GM19468 (cell line): ENCODE data around the gene FUNDC2.
"Not testable (repeated sequence)": the region's sequence is repeated elsewhere in the genome, so short reads cannot be mapped to it uniquely, and the experiment has no call there.

Experiments
- ATAC-seq: cut with Tn5 transposase; IDR thresholded peaks from one replicate; pipeline ENCODE4 v1.9.1; 2021; ENCODE audit warnings: mild to moderate bottlenecking, moderate library complexity, moderate number of reproducible peaks; ENCODE audit not compliant: unreplicated experiment; ENCODE audit errors: extremely low read depth

The FUNDC2 gene, protein sequence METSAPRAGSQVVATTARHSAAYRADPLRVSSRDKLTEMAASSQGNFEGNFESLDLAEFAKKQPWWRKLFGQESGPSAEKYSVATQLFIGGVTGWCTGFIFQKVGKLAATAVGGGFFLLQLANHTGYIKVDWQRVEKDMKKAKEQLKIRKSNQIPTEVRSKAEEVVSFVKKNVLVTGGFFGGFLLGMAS

GRCh38 chrX:155026727-155027508, at the start of gene FUNDC2:
TSS of gene FUNDC2 (plus strand) at chrX:155026844. CDS start at chrX:155026939, 95 bp downstream.
- ATAC-seq, result peak; percentile 88

DNA sequence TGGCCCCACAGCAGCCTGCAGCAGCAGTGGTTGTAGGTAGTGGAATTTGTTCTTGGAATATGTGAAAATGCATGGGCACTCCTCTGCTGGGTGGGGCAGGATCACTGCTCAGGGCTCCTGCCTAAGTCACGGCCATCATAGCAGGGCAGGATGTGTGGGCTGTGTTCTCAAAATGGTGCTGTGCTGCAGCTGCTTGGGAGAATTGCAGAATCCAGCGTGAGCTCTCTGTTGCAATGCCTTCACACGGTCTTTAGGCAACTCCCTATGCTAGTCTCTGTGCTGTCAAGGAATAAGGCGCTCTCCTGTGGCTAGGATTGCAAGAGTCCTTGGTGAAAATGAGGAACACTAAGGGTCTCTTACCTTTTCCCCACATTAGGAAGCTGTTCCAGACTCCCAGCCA, 47.0 kb upstream of the FUNDC2 start:
- no peak for ATAC-seq

- peak; percentile 60 for ATAC-seq
These were observed 46.1 kb upstream of the FUNDC2 start for GRCh38 chrX:154980330-154981115.

- no peak for ATAC-seq
These were observed 45.6 kb upstream of the FUNDC2 start for GRCh38 chrX:154981116-154981411.

DNA sequence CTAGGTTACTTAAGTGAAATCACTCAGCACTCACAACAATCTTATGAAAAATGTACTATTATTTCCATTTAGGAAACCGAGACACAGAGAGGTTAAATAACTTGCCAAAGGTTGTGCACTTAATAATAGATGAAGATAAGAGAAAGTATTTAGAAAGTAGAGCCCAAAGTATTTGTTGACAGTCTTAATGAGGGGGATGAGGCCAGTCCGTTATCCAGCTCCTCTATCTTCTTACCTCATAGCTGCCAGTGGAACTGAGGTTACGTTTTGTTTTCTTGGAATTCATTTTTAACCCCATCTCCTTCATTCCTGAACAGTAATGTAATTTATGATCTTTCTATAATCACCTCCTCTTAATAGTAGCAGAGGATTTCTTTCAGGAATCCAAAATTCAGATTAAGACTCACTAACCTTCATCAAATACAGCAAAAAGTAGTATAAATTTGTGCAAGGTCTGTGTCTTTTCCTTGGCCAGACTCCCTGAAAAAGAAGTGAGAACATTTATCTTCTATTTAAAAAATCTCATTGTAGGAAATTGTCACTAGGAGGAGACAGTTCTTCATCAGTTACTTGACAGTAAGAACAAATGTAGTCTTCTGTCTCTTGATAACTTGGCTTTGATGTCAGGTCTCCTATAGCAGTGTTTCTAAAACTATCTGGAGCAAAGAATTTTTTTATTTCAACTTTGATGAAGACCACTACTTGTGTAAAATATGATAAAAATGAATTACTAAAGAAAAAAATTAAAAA, 39.6 kb upstream of the FUNDC2 start:
- ATAC-seq, result no peak

GRCh38 chrX:154987940-154988339, 38.7 kb upstream of the FUNDC2 start:
- ATAC-seq, result no peak

- ATAC-seq, result no peak
These were observed 37.9 kb upstream of the FUNDC2 start for GRCh38 chrX:154988719-154989118.

- ATAC-seq, result no peak
These were observed 36.1 kb upstream of the FUNDC2 start for GRCh38 chrX:154990496-154990895.

DNA sequence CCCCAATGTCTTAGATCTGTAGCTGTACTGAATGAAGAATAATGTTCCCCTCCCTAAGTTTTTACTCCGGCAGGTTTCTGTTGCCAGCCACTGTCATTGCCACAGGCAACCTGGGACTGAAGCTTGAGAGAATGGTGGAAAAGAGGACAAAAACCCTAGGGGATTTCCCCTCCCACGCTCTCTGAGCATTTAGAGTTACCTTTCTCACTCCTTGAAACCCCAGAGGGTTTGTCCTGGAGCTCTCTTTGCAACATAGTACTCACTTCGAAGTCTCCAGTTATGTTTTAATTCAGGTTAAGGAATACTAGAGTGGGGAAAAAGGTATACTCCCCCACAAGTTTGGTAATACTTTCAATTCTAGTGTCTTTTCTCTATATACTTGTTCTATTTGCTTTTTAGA, 35.6 kb upstream of the FUNDC2 start:
- no peak for ATAC-seq

GRCh38 chrX:154991476-154991875, 35.2 kb upstream of the FUNDC2 start:
- no peak for ATAC-seq

DNA sequence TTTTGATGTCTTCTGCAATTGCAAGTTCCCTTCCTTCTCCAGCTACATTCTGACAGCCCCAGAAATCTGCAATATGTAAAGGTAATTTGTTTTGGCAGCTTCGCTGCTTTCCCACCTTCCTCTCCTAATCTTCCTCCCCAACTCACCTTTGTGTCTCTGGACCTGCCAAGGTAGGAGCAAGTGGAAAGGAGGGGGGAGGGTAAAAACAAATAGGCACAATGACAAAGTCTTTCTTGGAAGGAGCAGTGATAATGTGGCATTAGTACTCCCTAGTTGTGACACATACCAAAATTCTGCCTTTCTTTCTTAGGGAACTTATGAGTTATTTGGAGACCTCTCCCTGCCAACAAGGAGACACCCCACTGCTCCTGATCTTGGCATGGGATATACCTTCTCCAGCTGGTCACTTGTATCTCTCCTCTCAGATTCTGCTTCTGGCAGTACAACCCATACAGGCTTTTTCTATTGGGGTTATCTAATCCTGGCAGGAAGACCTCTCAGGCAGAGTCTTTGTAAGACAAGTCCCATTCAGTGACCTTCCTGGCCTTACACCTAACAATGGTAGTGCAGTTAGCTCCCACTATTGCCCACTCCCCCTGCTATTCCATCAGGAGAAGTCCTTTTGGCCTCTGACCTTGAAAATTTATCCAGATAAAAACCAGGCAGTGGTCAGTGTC, 28.3 kb upstream of the FUNDC2 start:
- ATAC-seq, result no peak

- no peak for ATAC-seq
These were observed 25.8 kb upstream of the FUNDC2 start for GRCh38 chrX:155000841-155001240.

DNA sequence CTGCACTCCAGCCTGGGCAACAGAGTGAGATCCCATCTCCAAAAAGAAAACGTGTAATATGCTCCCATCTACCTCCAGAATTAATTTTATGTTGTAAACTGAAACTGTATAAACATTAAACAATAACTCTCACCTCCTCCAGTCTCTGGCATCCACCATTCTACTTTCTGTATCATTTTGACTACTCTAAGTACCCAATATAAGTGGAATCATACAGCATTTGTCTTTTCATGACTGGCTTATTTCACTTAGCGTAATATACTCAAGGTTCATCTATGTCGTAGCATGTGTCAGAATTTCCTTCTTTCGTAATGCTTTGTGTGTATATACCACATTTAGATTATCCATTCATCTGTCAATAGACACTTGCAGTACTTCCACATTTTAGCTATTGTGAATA, 24.8 kb upstream of the FUNDC2 start:
- no peak for ATAC-seq

GRCh38 chrX:155005190-155005589, 21.5 kb upstream of the FUNDC2 start:
- ATAC-seq, result no peak

DNA sequence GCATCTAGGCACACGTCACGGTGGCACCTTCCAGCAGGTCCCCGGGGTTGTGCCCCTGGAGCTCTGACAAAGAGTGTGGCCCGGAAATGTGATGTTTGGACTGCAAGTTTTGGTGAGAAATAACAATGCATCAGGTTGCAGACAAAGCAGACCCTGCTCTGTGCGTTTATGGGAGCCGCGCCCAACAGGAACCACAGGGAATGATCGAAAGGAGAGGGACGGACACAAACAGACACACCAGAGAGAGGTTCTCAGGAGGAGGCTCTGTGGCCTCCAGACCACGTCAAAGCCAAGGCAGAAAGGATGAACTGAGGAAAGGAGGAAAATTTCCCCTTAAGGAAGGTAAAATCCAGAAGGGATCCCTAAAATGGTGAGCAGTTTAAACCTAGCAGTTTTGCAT, 20.3 kb upstream of the FUNDC2 start:
- not testable (repeated sequence) for ATAC-seq

- not testable (repeated sequence) for ATAC-seq
These were observed 19.6 kb upstream of the FUNDC2 start for GRCh38 chrX:155006913-155007671.

DNA sequence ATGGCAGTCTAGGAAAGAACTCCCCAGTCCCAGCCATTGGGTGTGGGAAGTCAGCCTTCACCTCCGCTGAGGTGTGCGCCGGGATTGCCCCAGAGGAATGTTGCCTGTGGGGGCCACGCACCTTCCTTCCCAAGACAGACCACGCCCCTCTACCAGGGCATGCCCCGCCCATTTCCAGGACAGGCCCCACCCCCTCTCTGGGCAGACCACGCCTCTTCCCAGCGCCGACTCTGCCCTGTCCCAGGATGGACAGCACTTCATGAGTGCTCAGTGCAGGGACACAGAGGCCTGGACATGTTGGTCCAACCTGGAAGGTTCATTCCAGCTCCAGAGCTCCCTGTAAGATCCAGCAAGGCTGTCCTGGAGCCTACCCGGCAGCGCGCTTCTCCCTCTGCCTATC, 18.1 kb upstream of the FUNDC2 start:
- ATAC-seq, result not testable (repeated sequence)

DNA sequence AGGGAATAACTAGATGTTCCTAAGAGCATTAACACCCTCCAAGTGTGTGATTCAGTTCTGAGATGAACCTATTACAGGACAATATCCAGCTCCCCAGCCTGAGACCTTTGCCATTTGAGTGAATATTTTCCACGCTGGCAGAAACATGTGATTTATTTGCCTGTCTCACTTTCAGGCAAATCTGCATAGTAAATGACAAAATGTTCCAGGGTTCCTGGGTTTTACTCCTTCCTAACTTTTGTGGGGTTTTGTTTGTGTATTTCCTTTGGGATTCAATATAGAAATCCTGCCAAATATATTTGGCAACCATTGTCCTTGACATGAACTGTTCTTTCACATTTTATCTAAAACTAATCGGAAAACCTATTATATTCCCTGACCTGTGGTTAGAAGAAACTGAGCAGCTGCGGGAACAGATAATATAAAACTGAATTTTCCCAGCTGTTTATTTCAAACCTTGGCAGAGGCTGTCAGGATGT, 16.6 kb upstream of the FUNDC2 start:
- ATAC-seq, result no peak

DNA sequence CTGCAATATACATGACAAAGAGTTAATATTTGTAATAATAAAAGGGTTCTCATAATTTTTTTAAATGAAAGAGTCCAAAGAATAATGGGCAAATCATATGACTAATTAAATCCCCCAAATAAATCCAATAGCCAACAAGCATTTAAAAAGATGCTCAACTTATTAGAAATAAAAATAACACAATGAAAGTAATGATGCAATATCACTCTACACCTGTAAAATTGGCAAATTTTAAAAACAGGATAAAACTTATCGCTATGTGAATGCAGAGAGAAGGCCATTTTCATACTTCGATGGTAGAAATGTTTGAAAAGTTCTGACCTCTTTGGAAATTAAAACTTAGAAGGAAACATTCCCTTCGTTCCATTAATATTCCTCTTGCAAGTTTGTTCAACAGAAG, 6.1 kb upstream of the FUNDC2 start:
- ATAC-seq, result no peak
